Gastroesophageal sphincter (tissue), 4 donors: Measurements from ENCODE around the gene PEA15. TPM values are rescaled to one million over a fixed set of nuclear protein-coding genes. Genes with fewer than 3 reads are reported as not detected.

Source experiments
- ATAC-seq: fragments of 150-250 bp; one replicate; pipeline ENCODE4 v1.9.1; 2016; ENCODE audit warnings: mild to moderate bottlenecking, moderate library complexity
- H3K27ac ChIP-seq, 4 donors: fragments of 200-600 bp; sonication (generic) in 3 of 4; 1 replicate in 3 of 4; 2 replicates in 1 of 4; pipeline ENCODE4 v1.5.1; 2016 to 2019
- H3K27me3 ChIP-seq: fragments of 200-600 bp; sonication (generic); one replicate; pipeline ENCODE4 v1.5.1; 2019
- H3K36me3 ChIP-seq, 2 donors: fragments of 200-600 bp; sonication (generic); one replicate each; pipeline ENCODE4 v1.5.1; 2019; ENCODE audit warnings: control low read depth in 1 of 2
- H3K4me1 ChIP-seq, 3 donors: fragments of 200-600 bp; sonication (generic); 1 replicate in 2 of 3; 2 replicates in 1 of 3; pipeline ENCODE4 v1.5.1; 2016 to 2019; ENCODE audit warnings: control low read depth in 2 of 3
- H3K4me3 ChIP-seq, 2 donors: fragments of 200-600 bp; sonication (generic); one replicate each; pipeline ENCODE4 v1.5.1; 2019; ENCODE audit warnings: mild to moderate bottlenecking in 1 of 2, moderate library complexity in 1 of 2
- H3K9me3 ChIP-seq, 3 donors: fragments of 200-600 bp; sonication (generic); one replicate each; pipeline ENCODE4 v1.5.1; 2017 to 2019; ENCODE audit warnings: control low read depth in 2 of 3
- EP300 ChIP-seq: sonication (generic); formaldehyde crosslinking; IDR thresholded peaks from one replicate; pipeline ENCODE4 v1.6.1; 2017; ENCODE audit warnings: antibody characterized with exemption, mild to moderate bottlenecking
- POLR2A ChIP-seq, 2 donors: fragments of 450-650 bp; IDR thresholded peaks; one replicate each; pipeline ENCODE4 v1.6.1; 2017; ENCODE audit warnings: antibody characterized with exemption in 2 of 2, mild to moderate bottlenecking in 2 of 2, moderate library complexity in 1 of 2
- POLR2AphosphoS5 ChIP-seq: sonication (generic); formaldehyde crosslinking; IDR thresholded peaks from one replicate; pipeline ENCODE4 v1.6.1; 2017; ENCODE audit warnings: antibody characterized with exemption
- WGBS, 2 donors: methylation state at CpG; one replicate each; pipeline ENCODE4 v1.1.5; 2018; ENCODE audit warnings: low coverage in 1 of 2; 5-methylcytosine and 5-hydroxymethylcytosine counted together
- total RNA-seq, 4 donors: library from RNA; depleted of rRNA; stranded (reverse); fragments of >200 nt; gene quantifications; one replicate each; pipeline ENCODE4 v1.1.0, GENCODE V29; 2016
- TF ChIP-seq, protein P1 (sequence below), 4 experiments: fragments of 200-600 bp in 2 of 4; fragments of 450-650 bp in 2 of 4; sonication (generic) in 1 of 4; IDR thresholded peaks; one replicate each; pipeline ENCODE4 v1.5.1; 2017 to 2019; ENCODE audit warnings: antibody characterized with exemption in 4 of 4, mild to moderate bottlenecking in 2 of 4, moderate library complexity in 2 of 4

Gene PEA15
- total RNA-seq, 4 donors from 2014 or later, result 94.6 to 325 (median 164) TPM

DNA sequence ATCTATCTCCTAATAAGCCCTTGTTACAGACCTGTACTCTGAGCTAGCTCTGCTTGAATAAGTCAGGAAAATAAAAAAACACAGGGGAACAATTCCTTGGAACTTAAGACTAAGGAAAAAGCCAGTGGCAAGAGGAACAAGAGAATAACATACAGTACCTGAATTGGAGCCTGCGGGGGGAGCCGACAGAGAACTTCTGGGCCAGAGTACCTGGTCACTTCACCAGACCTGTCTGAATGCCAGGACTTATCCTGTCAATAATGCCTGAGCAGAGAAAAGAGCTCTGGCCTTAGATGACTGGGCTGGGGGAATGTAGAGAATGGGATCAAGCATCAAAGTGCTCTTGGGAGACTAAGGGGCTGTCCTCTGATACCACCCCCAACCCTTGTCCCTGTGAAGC lies 15.1 kb downstream of the PEA15 start:
- Histone ChIP-seq H3K27ac (peak overlapping the region in 3 of 4 donors; percentile 25 to 79 (median 71)), H3K4me3 (no peak overlapping the region), H3K36me3 (peaks cover 9 to 99% of the 10 kb centered on the region in 2 donors), H3K9me3 (no peaks in the 10 kb centered on the region), H3K4me1 (peaks cover 6 to 44% (median 25%) of the 10 kb centered on the region in 3 donors), H3K27me3 (no peaks in the 10 kb centered on the region)
- WGBS, 2 donors, result 58% methylated on average over 2 of the region's 2 CpGs; no CpG with 5 or more reads in 1 of the 2 donors
- no peak for ATAC-seq
- TF ChIP-seq EP300 (no peak), POLR2A (IDR thresholded peaks at IDR 0.05) (no peak), POLR2AphosphoS5 (no peak)
- TF ChIP-seq, protein P1, sequence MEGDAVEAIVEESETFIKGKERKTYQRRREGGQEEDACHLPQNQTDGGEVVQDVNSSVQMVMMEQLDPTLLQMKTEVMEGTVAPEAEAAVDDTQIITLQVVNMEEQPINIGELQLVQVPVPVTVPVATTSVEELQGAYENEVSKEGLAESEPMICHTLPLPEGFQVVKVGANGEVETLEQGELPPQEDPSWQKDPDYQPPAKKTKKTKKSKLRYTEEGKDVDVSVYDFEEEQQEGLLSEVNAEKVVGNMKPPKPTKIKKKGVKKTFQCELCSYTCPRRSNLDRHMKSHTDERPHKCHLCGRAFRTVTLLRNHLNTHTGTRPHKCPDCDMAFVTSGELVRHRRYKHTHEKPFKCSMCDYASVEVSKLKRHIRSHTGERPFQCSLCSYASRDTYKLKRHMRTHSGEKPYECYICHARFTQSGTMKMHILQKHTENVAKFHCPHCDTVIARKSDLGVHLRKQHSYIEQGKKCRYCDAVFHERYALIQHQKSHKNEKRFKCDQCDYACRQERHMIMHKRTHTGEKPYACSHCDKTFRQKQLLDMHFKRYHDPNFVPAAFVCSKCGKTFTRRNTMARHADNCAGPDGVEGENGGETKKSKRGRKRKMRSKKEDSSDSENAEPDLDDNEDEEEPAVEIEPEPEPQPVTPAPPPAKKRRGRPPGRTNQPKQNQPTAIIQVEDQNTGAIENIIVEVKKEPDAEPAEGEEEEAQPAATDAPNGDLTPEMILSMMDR (IDR thresholded peaks at IDR 0.05), result no peak

DNA sequence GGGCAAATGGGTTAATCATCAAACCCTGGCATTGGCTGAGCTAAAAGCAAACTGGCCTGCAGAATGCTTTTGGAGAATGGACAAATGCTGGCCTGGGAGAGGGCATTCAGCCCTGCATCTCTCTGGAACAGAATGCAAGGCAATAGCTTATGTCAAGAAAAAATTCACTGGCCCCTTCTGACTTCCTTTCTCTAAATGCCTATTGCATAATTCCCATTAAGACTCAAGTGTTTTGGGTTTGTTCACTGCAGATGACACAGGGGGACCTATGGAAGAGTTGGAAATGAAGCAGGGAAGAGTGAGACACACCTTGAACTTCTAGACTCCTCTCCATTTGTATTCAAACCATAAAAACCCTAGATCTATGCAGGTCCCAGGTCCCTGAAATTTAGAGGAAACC lies 15.9 kb downstream of the PEA15 start:
- no peaks in the 10 kb centered on the region for H3K9me3 ChIP-seq
- H3K4me3 ChIP-seq, result no peak overlapping the region
- peaks cover 14 to 99% of the 10 kb centered on the region in 2 donors for H3K36me3 ChIP-seq
- TF ChIP-seq, protein P1 (IDR thresholded peaks at IDR 0.05), result no peak
- no peak for TF ChIP-seq POLR2A (IDR thresholded peaks at IDR 0.05)
- H3K27me3 ChIP-seq, result no peaks in the 10 kb centered on the region
- peaks cover 6 to 44% (median 25%) of the 10 kb centered on the region in 3 donors for H3K4me1 ChIP-seq
- peak overlapping the region in 2 of 4 donors; percentile 71 to 79 for H3K27ac ChIP-seq
- ATAC-seq, result no peak

DNA sequence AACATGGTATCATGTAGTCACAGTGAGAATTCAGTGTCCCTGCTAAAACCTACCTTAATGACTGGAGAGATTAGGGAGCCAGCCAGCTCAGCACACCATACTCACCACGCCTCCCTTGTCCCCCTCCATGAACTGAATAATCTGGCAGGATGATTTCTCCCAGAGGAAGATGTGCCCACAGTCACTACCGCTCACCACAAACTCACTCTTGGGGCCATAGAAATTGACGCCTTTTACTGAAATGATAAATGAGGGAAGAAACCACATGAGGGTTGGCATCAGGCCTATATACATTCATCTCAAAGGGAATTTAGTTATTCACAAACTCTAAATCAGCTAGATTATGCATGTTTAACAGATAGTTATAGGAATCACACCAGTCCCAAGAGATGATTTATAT lies 17.4 kb downstream of the PEA15 start:
- Histone ChIP-seq H3K4me1 (peaks cover 1 to 34% (median 21%) of the 10 kb centered on the region in 3 donors), H3K9me3 (no peaks in the 10 kb centered on the region), H3K4me3 (no peak overlapping the region), H3K36me3 (peaks cover 17 to 99% of the 10 kb centered on the region in 2 donors), H3K27me3 (no peaks in the 10 kb centered on the region), H3K27ac (no peak overlapping the region)
- no peak for ATAC-seq
- 80 to 90% methylated on average over 1 to 3 of the region's 3 CpGs for WGBS, 2 donors
- no peak for TF ChIP-seq EP300
- TF ChIP-seq, protein P1 (IDR thresholded peaks at IDR 0.05), result no peak
- no peak for TF ChIP-seq POLR2AphosphoS5
- no peak for TF ChIP-seq POLR2A (IDR thresholded peaks at IDR 0.05)

DNA sequence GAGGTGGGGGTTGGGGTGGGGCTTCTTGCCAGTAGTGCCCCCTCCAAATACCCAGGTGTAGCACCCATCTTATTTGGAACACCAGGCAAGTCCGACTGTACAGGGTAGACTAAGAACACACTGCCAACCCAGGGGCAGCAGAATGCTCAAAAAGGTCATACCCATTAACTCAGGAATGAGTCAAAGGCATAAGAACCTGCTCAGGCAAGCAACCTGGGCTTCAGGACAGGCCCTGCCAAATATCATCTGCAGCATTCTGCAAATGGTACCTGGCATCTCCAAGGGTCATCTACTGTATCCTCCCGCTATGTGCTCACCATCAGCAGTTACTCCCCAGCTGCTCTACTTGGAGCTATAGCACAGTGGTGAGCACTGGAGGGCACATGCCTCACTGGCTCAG lies 19.4 kb downstream of the PEA15 start:
- Histone ChIP-seq H3K9me3 (no peaks in the 10 kb centered on the region), H3K36me3 (peaks cover 17 to 99% of the 10 kb centered on the region in 2 donors), H3K4me3 (no peak overlapping the region), H3K27me3 (no peaks in the 10 kb centered on the region), H3K27ac (no peak overlapping the region), H3K4me1 (peaks cover 0 to 13% (median 3%) of the 10 kb centered on the region in 3 donors)
- WGBS, 2 donors, result 80 to 83% methylated on average over 1 to 2 of the region's 2 CpGs
- no peak for ATAC-seq
- no peak for TF ChIP-seq POLR2A (IDR thresholded peaks at IDR 0.05)
- TF ChIP-seq, protein P1 (IDR thresholded peaks at IDR 0.05), result no peak
- TF ChIP-seq POLR2AphosphoS5, result no peak
- no peak for TF ChIP-seq EP300

DNA sequence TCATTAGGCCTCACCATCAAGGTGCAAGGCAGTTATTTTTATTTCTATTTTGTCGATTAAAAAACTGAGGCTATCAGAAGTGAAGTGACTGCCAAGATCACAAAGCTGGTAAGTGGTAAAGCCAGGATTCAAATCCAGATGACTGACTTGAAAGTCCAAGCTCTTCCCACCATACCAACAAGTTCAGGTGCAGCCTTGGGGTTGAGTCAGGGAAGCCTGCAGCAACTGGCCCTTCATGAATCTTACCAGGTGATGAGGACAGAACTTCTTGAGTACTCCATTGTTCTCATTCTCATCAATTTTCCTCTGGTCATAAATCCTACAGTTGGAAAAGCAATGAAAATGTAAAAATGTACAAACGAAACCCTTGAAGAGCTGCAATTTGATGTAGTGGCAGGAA lies 20.2 kb downstream of the PEA15 start:
- H3K9me3 ChIP-seq, result no peaks in the 10 kb centered on the region
- no peak overlapping the region for H3K4me3 ChIP-seq
- TF ChIP-seq EP300 (no peak), POLR2AphosphoS5 (no peak), POLR2A (IDR thresholded peaks at IDR 0.05) (no peak)
- TF ChIP-seq, protein P1 (IDR thresholded peaks at IDR 0.05), result no peak
- ATAC-seq, result no peak
- no peak overlapping the region for H3K27ac ChIP-seq
- peaks cover 0 to 6% (median 0%) of the 10 kb centered on the region in 3 donors for H3K4me1 ChIP-seq
- H3K36me3 ChIP-seq, result peaks cover 17 to 100% of the 10 kb centered on the region in 2 donors
- no peaks in the 10 kb centered on the region for H3K27me3 ChIP-seq
- 80 to 89% methylated on average over 2 of the region's 2 CpGs for WGBS, 2 donors
